Transverse colon (tissue), 3 donors: Measurements from ENCODE around the gene WNT9A.

Source experiments
- CTCF ChIP-seq, 5 experiments: fragments of 200-600 bp in 3 of 5; fragments of 450-650 bp in 2 of 5; sonication (generic) in 3 of 5; IDR thresholded peaks; 1 replicate in 2 of 5; 2 replicates in 3 of 5; pipeline ENCODE4 v1.5.1; 2016 to 2017; ENCODE audit warnings: antibody characterized with exemption in 5 of 5, inconsistent platforms in 3 of 5, mild to moderate bottlenecking in 2 of 5, moderate library complexity in 1 of 5
- POLR2A ChIP-seq: fragments of 450-650 bp; IDR thresholded peaks from one replicate; pipeline ENCODE4 v1.6.1; 2016; ENCODE audit warnings: antibody characterized with exemption, mild to moderate bottlenecking, moderate library complexity

GRCh38 chr1:227951624-227952373 is 4.1 kb upstream of the WNT9A start:
- no peak for TF ChIP-seq POLR2A
- TF ChIP-seq CTCF (IDR thresholded peaks at IDR 0.05): no peak
